Measurements from ENCODE around the gene KCNK16.
A peak's percentile ranks its signal among the peaks of the same experiment; 100 is the strongest.

Gene KCNK16

GRCh38 chr6:39341352-39341751, 18.9 kb upstream of the KCNK16 start:
- DNase-seq = no peak

GRCh38 chr6:39339868-39340550, 17.5 kb upstream of the KCNK16 start:
- no peak for DNase-seq

- DNase-seq = no peak
Observed at GRCh38 chr6:39339096-39339867, 16.8 kb upstream of the KCNK16 start.

GRCh38 chr6:39338397-39338796, 15.9 kb upstream of the KCNK16 start:
- no peak for DNase-seq

GRCh38 chr6:39335780-39336545, 13.5 kb upstream of the KCNK16 start:
- no peak for DNase-seq

- no peak for DNase-seq
Observed at GRCh38 chr6:39333644-39334438, 11.3 kb upstream of the KCNK16 start.

GRCh38 chr6:39330476-39330875, 8.0 kb upstream of the KCNK16 start:
- DNase-seq = no peak

GRCh38 chr6:39330057-39330456, 7.6 kb upstream of the KCNK16 start:
- no peak for DNase-seq

GRCh38 chr6:39328066-39328465, 5.6 kb upstream of the KCNK16 start:
- no peak for DNase-seq

- DNase-seq = no peak
Observed at GRCh38 chr6:39327507-39327906, 5.0 kb upstream of the KCNK16 start.

GRCh38 chr6:39321761-39322160, 741 bp downstream of the KCNK16 start:
- DNase-seq = no peak

- DNase-seq = no peak
Observed at GRCh38 chr6:39320363-39320984, 2.0 kb downstream of the KCNK16 start.

GRCh38 chr6:39319621-39320362, 2.7 kb downstream of the KCNK16 start:
- no peak for DNase-seq

- DNase-seq = no peak
Observed at GRCh38 chr6:39317256-39317655, 5.2 kb downstream of the KCNK16 start.

- DNase-seq = no peak
Observed at GRCh38 chr6:39314273-39314795, 8.2 kb downstream of the KCNK16 start, which contains the start of gene KCNK17. TSS of gene KCNK17 (minus strand) at chr6:39314419. CDS start at chr6:39314320, 99 bp downstream.

GRCh38 chr6:39313526-39314272, 8.8 kb downstream of the KCNK16 start:
- DNase-seq = no peak

- no peak for DNase-seq
Observed at GRCh38 chr6:39312912-39313525, 9.5 kb downstream of the KCNK16 start.

GRCh38 chr6:39310542-39310941, 12.0 kb downstream of the KCNK16 start:
- DNase-seq = no peak

- DNase-seq = peak; percentile 63
Observed at GRCh38 chr6:39309942-39310531, 12.5 kb downstream of the KCNK16 start.

- no peak for DNase-seq
Observed at GRCh38 chr6:39307462-39307861, 15.0 kb downstream of the KCNK16 start.

Data from activated CD4-positive, CD25-positive, alpha-beta regulatory T cell treated with anti-CD3 and anti-CD28 coated beads, Interleukin-2, amount 50 U/mL, for 72 hours (primary cell).